ENCODE results near the gene DTX1.

DNA sequence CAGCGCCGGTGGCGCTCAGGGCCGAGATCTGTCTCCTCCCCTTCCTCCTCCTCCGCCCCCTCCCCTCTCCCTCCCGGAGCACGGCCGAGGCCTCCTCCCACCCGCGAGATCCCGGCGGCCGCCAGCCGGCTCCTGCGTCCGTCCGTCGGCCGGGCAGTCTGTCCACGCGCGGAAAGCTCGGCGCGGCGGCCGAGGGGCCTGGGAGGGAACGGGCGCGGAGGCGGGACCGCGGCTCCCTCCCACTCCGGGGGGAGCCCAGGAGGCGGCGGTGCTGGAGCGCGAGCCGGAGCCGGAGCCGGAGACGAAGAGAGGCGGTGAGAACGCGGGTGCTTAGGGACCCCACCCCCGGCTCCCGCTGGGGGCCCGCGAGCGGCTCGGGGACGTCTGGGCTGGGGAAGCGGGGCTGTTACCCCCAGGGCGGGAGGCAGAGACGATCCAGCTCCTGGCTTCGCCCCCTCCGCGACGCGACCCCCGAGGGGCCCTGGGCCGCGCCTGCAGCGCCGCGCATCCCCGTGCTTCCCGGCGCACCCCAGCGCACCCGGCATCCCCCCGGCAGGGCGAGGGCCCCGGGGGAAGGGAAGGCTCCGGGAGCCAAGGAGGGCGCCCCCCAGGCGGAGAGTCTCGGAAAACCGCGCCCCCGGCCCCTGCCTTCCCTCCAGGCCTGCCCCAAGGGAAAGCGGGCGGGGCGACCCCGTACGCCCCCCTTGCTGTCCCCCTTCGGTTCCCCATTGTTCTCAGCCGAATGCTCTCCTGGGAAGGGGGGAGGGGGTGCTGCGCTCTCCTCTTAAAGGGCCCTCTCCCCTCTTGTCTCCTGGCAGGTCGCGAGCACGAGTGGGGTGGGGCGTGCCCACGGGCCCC, at the start of gene DTX1:
- TF ChIP-seq, protein P1, sequence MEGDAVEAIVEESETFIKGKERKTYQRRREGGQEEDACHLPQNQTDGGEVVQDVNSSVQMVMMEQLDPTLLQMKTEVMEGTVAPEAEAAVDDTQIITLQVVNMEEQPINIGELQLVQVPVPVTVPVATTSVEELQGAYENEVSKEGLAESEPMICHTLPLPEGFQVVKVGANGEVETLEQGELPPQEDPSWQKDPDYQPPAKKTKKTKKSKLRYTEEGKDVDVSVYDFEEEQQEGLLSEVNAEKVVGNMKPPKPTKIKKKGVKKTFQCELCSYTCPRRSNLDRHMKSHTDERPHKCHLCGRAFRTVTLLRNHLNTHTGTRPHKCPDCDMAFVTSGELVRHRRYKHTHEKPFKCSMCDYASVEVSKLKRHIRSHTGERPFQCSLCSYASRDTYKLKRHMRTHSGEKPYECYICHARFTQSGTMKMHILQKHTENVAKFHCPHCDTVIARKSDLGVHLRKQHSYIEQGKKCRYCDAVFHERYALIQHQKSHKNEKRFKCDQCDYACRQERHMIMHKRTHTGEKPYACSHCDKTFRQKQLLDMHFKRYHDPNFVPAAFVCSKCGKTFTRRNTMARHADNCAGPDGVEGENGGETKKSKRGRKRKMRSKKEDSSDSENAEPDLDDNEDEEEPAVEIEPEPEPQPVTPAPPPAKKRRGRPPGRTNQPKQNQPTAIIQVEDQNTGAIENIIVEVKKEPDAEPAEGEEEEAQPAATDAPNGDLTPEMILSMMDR (IDR thresholded peaks at IDR 0.05), result no peak
- no peak for TF ChIP-seq POLR2A (IDR thresholded peaks at IDR 0.05)

All from tibial nerve (tissue), 3 donors.